D721Med (cell line): ENCODE measurements around the gene WASL.

ENCODE experiments used
- DNase-seq: peaks from one replicate; pipeline ENCODE4 v3.0.0; 2011; ENCODE audit warnings: low spot score; ENCODE audit not compliant: insufficient read length
- FAIRE-seq: peaks from 2 replicates; lab custom pipeline; 2011; peaks lifted over from hg19 to GRCh38; lab: Jason Lieb, UNC
- CTCF ChIP-seq: IDR thresholded peaks from 2 replicates; pipeline ENCODE4 v1.5.1; 2012; ENCODE audit warnings: mild to moderate bottlenecking, control low read depth; ENCODE audit not compliant: insufficient read depth; ENCODE audit errors: missing control alignments

WASL gene

GRCh38 chr7:123774496-123774895 lies 25.7 kb upstream of the WASL start:
- FAIRE-seq (no peak), DNase-seq (no peak)
- no peak for TF ChIP-seq CTCF

GRCh38 chr7:123773481-123773880 lies 24.7 kb upstream of the WASL start:
- no peak for TF ChIP-seq CTCF
- DNase-seq (no peak), FAIRE-seq (no peak)

GRCh38 chr7:123772652-123773051 lies 23.8 kb upstream of the WASL start:
- no peak for TF ChIP-seq CTCF
- DNase-seq, result no peak
- no peak for FAIRE-seq

- FAIRE-seq (no peak), DNase-seq (no peak)
- no peak for TF ChIP-seq CTCF
Observed at GRCh38 chr7:123771846-123772245, 23.0 kb upstream of the WASL start.

- FAIRE-seq, result no peak
- no peak for DNase-seq
- no peak for TF ChIP-seq CTCF
Observed at GRCh38 chr7:123771256-123771655, 22.5 kb upstream of the WASL start.

- no peak for FAIRE-seq
- DNase-seq, result no peak
- no peak for TF ChIP-seq CTCF
Observed at GRCh38 chr7:123770378-123770777, 21.6 kb upstream of the WASL start.

- FAIRE-seq (no peak), DNase-seq (no peak)
- TF ChIP-seq CTCF, result no peak
Observed at GRCh38 chr7:123769371-123769770, 20.6 kb upstream of the WASL start.
